ENCODE results near the gene SATB1. TPM values are rescaled to one million over a fixed set of nuclear protein-coding genes. Genes with fewer than 3 reads are reported as not detected.
A peak's percentile ranks its signal among the peaks of the same experiment; 100 is the strongest.

SATB1 gene
- total RNA-seq, 2 experiments from 2014 or later, result 390 to 393 TPM

- DNase-seq (no peak), ATAC-seq (ENCODE audit: poor library complexity) (no peak)
- Histone ChIP-seq H3K27me3 (ENCODE audit: control insufficient read depth in 1 of 2, insufficient read depth in 2 of 2, low read length in 2 of 2) (no peaks in the 10 kb centered on the region), H3K36me3 (ENCODE audit: insufficient read depth, low read length) (no peaks in the 10 kb centered on the region), H3K9me3 (ENCODE audit: control insufficient read depth in 1 of 2, insufficient read depth in 1 of 2, low read length in 2 of 2) (no peaks in the 10 kb centered on the region), H3K4me1 (ENCODE audit: insufficient read depth, low read length) (peaks cover 19% of the 10 kb centered on the region), H3K4me3 (ENCODE audit: low read length) (peak overlapping the region; percentile 23), H3K27ac (ENCODE audit: low read depth in 1 of 2, low read length in 2 of 2) (peak overlapping the region; percentile 11 to 54)
- Mint-ChIP-seq H3K27me3 (no peaks in the 10 kb centered on the region), H3K36me3 (ENCODE audit: low read depth) (peaks cover 44% of the 10 kb centered on the region), H3K9me3 (no peaks in the 10 kb centered on the region), H3K4me1 (ENCODE audit: low read depth) (peaks cover 87% of the 10 kb centered on the region), H3K27ac (peak overlapping the region; percentile 96), H3K4me3 (peak overlapping the region; percentile 90)
- ChIA-PET POLR2A (interaction anchor here (0.8 to 6.0 kb wide), 12 partner anchors 8 to 359 kb away, joined by 3 to 98 read pairs (median 7); no protein-coding TSS in a partner anchor), CTCF (interaction anchor here (0.6 to 2.8 kb wide), 4 partner anchors 11 to 327 kb away, joined by 3 to 10 read pairs (median 6); no protein-coding TSS in a partner anchor)
- intact Hi-C loops (cut with DNase I, micrococcal nuclease), result no loop called here
- no peak for TF ChIP-seq CTCF (IDR thresholded peaks at IDR 0.05)
Measured at GRCh38 chr3:18431266-18431665, 6.1 kb upstream of the SATB1 start.

- peak overlapping the region; percentile 96 for H3K27ac Mint-ChIP-seq
- H3K4me1 ChIP-seq (ENCODE audit: insufficient read depth, low read length), result peaks cover 22% of the 10 kb centered on the region
- H3K4me3 Mint-ChIP-seq, result peak overlapping the region; percentile 69
- no peak for TF ChIP-seq CTCF (IDR thresholded peaks at IDR 0.05)
- peaks cover 51% of the 10 kb centered on the region for H3K36me3 Mint-ChIP-seq (ENCODE audit: low read depth)
- no peaks in the 10 kb centered on the region for H3K27me3 Mint-ChIP-seq
- H3K9me3 Mint-ChIP-seq, result no peaks in the 10 kb centered on the region
- DNase-seq (no peak), ATAC-seq (ENCODE audit: poor library complexity) (no peak)
- ChIA-PET CTCF (interaction anchor here (1.2 to 2.8 kb wide), 3 partner anchors 9 to 329 kb away, joined by 6 to 10 read pairs (median 7); no protein-coding TSS in a partner anchor), POLR2A (interaction anchor here (0.7 to 6.0 kb wide), 8 partner anchors 9 to 329 kb away, joined by 3 to 98 read pairs (median 3); no protein-coding TSS in a partner anchor)
- no peaks in the 10 kb centered on the region for H3K27me3 ChIP-seq (ENCODE audit: control insufficient read depth in 1 of 2, insufficient read depth in 2 of 2, low read length in 2 of 2)
- H3K9me3 ChIP-seq (ENCODE audit: control insufficient read depth in 1 of 2, insufficient read depth in 1 of 2, low read length in 2 of 2), result no peaks in the 10 kb centered on the region
- peak overlapping the region; percentile 12 to 54 for H3K27ac ChIP-seq (ENCODE audit: low read depth in 1 of 2, low read length in 2 of 2)
- intact Hi-C loops (cut with DNase I, micrococcal nuclease), result loop anchor here in 1 of 2 experiments (5.0 kb wide), 1 partner anchor 328 kb away; no protein-coding TSS in a partner anchor
- peaks cover 71% of the 10 kb centered on the region for H3K4me1 Mint-ChIP-seq (ENCODE audit: low read depth)
- no peaks in the 10 kb centered on the region for H3K36me3 ChIP-seq (ENCODE audit: insufficient read depth, low read length)
- H3K4me3 ChIP-seq (ENCODE audit: low read length), result no peak overlapping the region
Measured at GRCh38 chr3:18428991-18429745, 4.0 kb upstream of the SATB1 start.

GRCh38 chr3:18428036-18428435 lies 2.9 kb upstream of the SATB1 start:
- Histone ChIP-seq H3K4me3 (ENCODE audit: low read length) (no peak overlapping the region), H3K4me1 (ENCODE audit: insufficient read depth, low read length) (peaks cover 30% of the 10 kb centered on the region), H3K9me3 (ENCODE audit: control insufficient read depth in 1 of 2, insufficient read depth in 1 of 2, low read length in 2 of 2) (no peaks in the 10 kb centered on the region), H3K27me3 (ENCODE audit: control insufficient read depth in 1 of 2, insufficient read depth in 2 of 2, low read length in 2 of 2) (no peaks in the 10 kb centered on the region), H3K27ac (ENCODE audit: low read depth in 1 of 2, low read length in 2 of 2) (peak overlapping the region in 1 of 2 donors; percentile 6), H3K36me3 (ENCODE audit: insufficient read depth, low read length) (no peaks in the 10 kb centered on the region)
- CTCF ChIA-PET, result no interaction called here
- TF ChIP-seq CTCF (IDR thresholded peaks at IDR 0.05), result no peak
- H3K27ac Mint-ChIP-seq, result peak overlapping the region; percentile 96
- POLR2A ChIA-PET, result interaction anchor here (6.0 kb wide), 1 partner anchor 15 kb away, joined by 98 read pairs; no protein-coding TSS in a partner anchor
- H3K36me3 Mint-ChIP-seq (ENCODE audit: low read depth), result peaks cover 62% of the 10 kb centered on the region
- DNase-seq, result no peak
- H3K27me3 Mint-ChIP-seq, result no peaks in the 10 kb centered on the region
- intact Hi-C loops (cut with DNase I, micrococcal nuclease), result loop anchor here in 1 of 2 experiments (5.0 kb wide), 1 partner anchor 329 kb away; no protein-coding TSS in a partner anchor
- H3K9me3 Mint-ChIP-seq, result no peaks in the 10 kb centered on the region
- H3K4me3 Mint-ChIP-seq, result peak overlapping the region; percentile 69
- no peak for ATAC-seq (ENCODE audit: poor library complexity)
- peaks cover 82% of the 10 kb centered on the region for H3K4me1 Mint-ChIP-seq (ENCODE audit: low read depth)

All from CD4-positive, alpha-beta T cell (primary cell).